T-helper 17 cell (primary cell): ENCODE results near the gene SCEL. TPM values are rescaled to one million over a fixed set of nuclear protein-coding genes. Genes with fewer than 3 reads are reported as not detected.
"Not testable (repeated sequence)": the region's sequence is repeated elsewhere in the genome, so short reads cannot be mapped to it uniquely, and the experiment has no call there.

ENCODE experiments used
- ATAC-seq: fragments of 150-1000 bp; cut with Tn5 transposase; 2 replicates; pipeline ENCODE4 v1.10.0; 2021; ENCODE audit warnings: mild to moderate bottlenecking, moderate library complexity
- DNase-seq, 3 donors: peaks; one replicate each; pipeline versions ENCODE4 v3.0.0 to v3.0.0-alpha.2; 2020 to 2021
- H3K9me3 ChIP-seq: one replicate; pipeline ENCODE4 v1.7.0; 2013; ENCODE audit warnings: low read length, mild to moderate bottlenecking; ENCODE audit not compliant: control insufficient read depth, poor library complexity, severe bottlenecking
- H3K27ac Mint-ChIP-seq: one replicate; pipeline ENCODE4 v1.8.0; 2022; ENCODE audit warnings: mild to moderate bottlenecking, moderate library complexity, mixed read lengths
- H3K27me3 Mint-ChIP-seq: one replicate; pipeline ENCODE4 v1.8.0; 2022; ENCODE audit warnings: mixed read lengths
- H3K36me3 Mint-ChIP-seq: one replicate; pipeline ENCODE4 v1.8.0; 2022; ENCODE audit warnings: low read depth, mixed read lengths
- H3K4me1 Mint-ChIP-seq: one replicate; pipeline ENCODE4 v1.8.0; 2022; ENCODE audit warnings: mild to moderate bottlenecking, mixed read lengths
- H3K4me3 Mint-ChIP-seq: one replicate; pipeline ENCODE4 v1.8.0; 2022; ENCODE audit warnings: mild to moderate bottlenecking, moderate library complexity, mixed read lengths
- total RNA-seq, 4 donors: library from RNA in 2 of 4; stranded (reverse) in 2 of 4; gene quantifications; one replicate each; pipeline ENCODE4 v1.2.3 and lab custom pipeline; 2022 to 2026

The SCEL gene
- total RNA-seq, 2 donors from 2014 or later = not detected

GRCh38 chr13:77511552-77511951 is 24.0 kb upstream of the SCEL start:
- peaks cover 20% of the 10 kb centered on the region for H3K27me3 Mint-ChIP-seq

GRCh38 chr13:77513719-77514335 is 21.7 kb upstream of the SCEL start:
- peaks cover 3% of the 10 kb centered on the region for H3K4me1 Mint-ChIP-seq
- no peaks in the 10 kb centered on the region for H3K36me3 Mint-ChIP-seq
- no peaks in the 10 kb centered on the region for H3K9me3 ChIP-seq
- DNase-seq (no peak), ATAC-seq (no peak)
- no peak overlapping the region for H3K4me3 Mint-ChIP-seq
- H3K27me3 Mint-ChIP-seq = peaks cover 10% of the 10 kb centered on the region
- H3K27ac Mint-ChIP-seq = no peak overlapping the region

More at GRCh38 chr13:77511552-77511951, 24.0 kb upstream of the SCEL start:
- Mint-ChIP-seq H3K4me3 (no peak overlapping the region), H3K4me1 (peaks cover 3% of the 10 kb centered on the region), H3K36me3 (no peaks in the 10 kb centered on the region), H3K27ac (no peak overlapping the region)
- no peak for ATAC-seq
- no peaks in the 10 kb centered on the region for H3K9me3 ChIP-seq
- DNase-seq = no peak

GRCh38 chr13:77514336-77514726 is 21.2 kb upstream of the SCEL start:
- H3K9me3 ChIP-seq = no peaks in the 10 kb centered on the region
- Mint-ChIP-seq H3K27me3 (peaks cover 10% of the 10 kb centered on the region), H3K4me3 (no peak overlapping the region), H3K4me1 (peaks cover 1% of the 10 kb centered on the region), H3K27ac (no peak overlapping the region), H3K36me3 (no peaks in the 10 kb centered on the region)
- DNase-seq (no peak), ATAC-seq (no peak)

GRCh38 chr13:77515785-77516184 is 19.7 kb upstream of the SCEL start:
- DNase-seq (no peak), ATAC-seq (no peak)
- H3K27me3 Mint-ChIP-seq = no peaks in the 10 kb centered on the region
- no peak overlapping the region for H3K4me3 Mint-ChIP-seq
- H3K9me3 ChIP-seq = no peaks in the 10 kb centered on the region
- peaks cover under 1% of the 10 kb centered on the region for H3K36me3 Mint-ChIP-seq
- H3K27ac Mint-ChIP-seq = no peak overlapping the region
- no peaks in the 10 kb centered on the region for H3K4me1 Mint-ChIP-seq

- ATAC-seq (no peak), DNase-seq (no peak)
- Mint-ChIP-seq H3K4me3 (no peak overlapping the region), H3K27ac (no peak overlapping the region), H3K36me3 (peaks cover 2% of the 10 kb centered on the region), H3K4me1 (no peaks in the 10 kb centered on the region), H3K27me3 (peaks cover 1% of the 10 kb centered on the region)
- H3K9me3 ChIP-seq = no peaks in the 10 kb centered on the region
Observed at GRCh38 chr13:77516342-77516789, 19.1 kb upstream of the SCEL start.

- H3K27ac Mint-ChIP-seq = no peak overlapping the region
- peaks cover 17% of the 10 kb centered on the region for H3K27me3 Mint-ChIP-seq
- no peaks in the 10 kb centered on the region for H3K4me1 Mint-ChIP-seq
- H3K36me3 Mint-ChIP-seq = peaks cover 2% of the 10 kb centered on the region
- no peaks in the 10 kb centered on the region for H3K9me3 ChIP-seq
- no peak for DNase-seq
- no peak for ATAC-seq
- H3K4me3 Mint-ChIP-seq = no peak overlapping the region
Observed at GRCh38 chr13:77518266-77518665, 17.2 kb upstream of the SCEL start.

GRCh38 chr13:77519396-77519795 is 16.1 kb upstream of the SCEL start:
- peaks cover 18% of the 10 kb centered on the region for H3K27me3 Mint-ChIP-seq
- not testable (repeated sequence) for H3K27ac Mint-ChIP-seq, H3K4me1 Mint-ChIP-seq, H3K36me3 Mint-ChIP-seq, H3K4me3 Mint-ChIP-seq, DNase-seq, ATAC-seq, H3K9me3 ChIP-seq

- Mint-ChIP-seq H3K4me3 (no peak overlapping the region), H3K27ac (no peak overlapping the region), H3K36me3 (peaks cover 2% of the 10 kb centered on the region), H3K27me3 (peaks cover 21% of the 10 kb centered on the region), H3K4me1 (no peaks in the 10 kb centered on the region)
- no peaks in the 10 kb centered on the region for H3K9me3 ChIP-seq
- ATAC-seq (no peak), DNase-seq (no peak)
Observed at GRCh38 chr13:77519808-77520207, 15.7 kb upstream of the SCEL start.

- peaks cover 2% of the 10 kb centered on the region for H3K36me3 Mint-ChIP-seq
- no peak overlapping the region for H3K27ac Mint-ChIP-seq
- no peaks in the 10 kb centered on the region for H3K4me1 Mint-ChIP-seq
- no peaks in the 10 kb centered on the region for H3K9me3 ChIP-seq
- peaks cover 29% of the 10 kb centered on the region for H3K27me3 Mint-ChIP-seq
- ATAC-seq = no peak
- DNase-seq = no peak
- no peak overlapping the region for H3K4me3 Mint-ChIP-seq
Observed at GRCh38 chr13:77521194-77521593, 14.3 kb upstream of the SCEL start.

- Mint-ChIP-seq H3K27me3 (peaks cover 29% of the 10 kb centered on the region), H3K27ac (no peak overlapping the region), H3K4me3 (no peak overlapping the region), H3K4me1 (no peaks in the 10 kb centered on the region), H3K36me3 (peaks cover 2% of the 10 kb centered on the region)
- ATAC-seq = no peak
- no peaks in the 10 kb centered on the region for H3K9me3 ChIP-seq
- no peak for DNase-seq
Observed at GRCh38 chr13:77521595-77522367, 13.7 kb upstream of the SCEL start.

GRCh38 chr13:77522444-77522843 is 13.1 kb upstream of the SCEL start:
- DNase-seq = no peak
- no peak overlapping the region for H3K4me3 Mint-ChIP-seq
- H3K9me3 ChIP-seq = no peaks in the 10 kb centered on the region
- H3K27ac Mint-ChIP-seq = no peak overlapping the region
- no peak for ATAC-seq
- peaks cover 2% of the 10 kb centered on the region for H3K36me3 Mint-ChIP-seq
- peaks cover 34% of the 10 kb centered on the region for H3K27me3 Mint-ChIP-seq
- H3K4me1 Mint-ChIP-seq = no peaks in the 10 kb centered on the region

- Mint-ChIP-seq H3K4me3 (no peak overlapping the region), H3K27ac (no peak overlapping the region), H3K27me3 (peaks cover 34% of the 10 kb centered on the region), H3K36me3 (peaks cover 2% of the 10 kb centered on the region), H3K4me1 (no peaks in the 10 kb centered on the region)
- H3K9me3 ChIP-seq = no peaks in the 10 kb centered on the region
- ATAC-seq (no peak), DNase-seq (no peak)
Observed at GRCh38 chr13:77523386-77523785, 12.1 kb upstream of the SCEL start.

- peaks cover 34% of the 10 kb centered on the region for H3K27me3 Mint-ChIP-seq
- no peaks in the 10 kb centered on the region for H3K9me3 ChIP-seq
- no peak for ATAC-seq
- H3K4me1 Mint-ChIP-seq = no peaks in the 10 kb centered on the region
- no peak overlapping the region for H3K4me3 Mint-ChIP-seq
- DNase-seq = no peak
- no peak overlapping the region for H3K27ac Mint-ChIP-seq
- peaks cover 2% of the 10 kb centered on the region for H3K36me3 Mint-ChIP-seq
Observed at GRCh38 chr13:77523834-77524728, 11.4 kb upstream of the SCEL start.
